PFSK-1 (cell line): ENCODE measurements around the gene TRPM2.

ENCODE experiments used
- FOXP2 ChIP-seq: optimal IDR thresholded peaks from 2 replicates; pipeline ENCODE3; 2011; ENCODE audit warnings: borderline replicate concordance, control low read depth, inconsistent platforms; ENCODE audit not compliant: insufficient read depth; ENCODE audit errors: extremely low read length, extremely low read depth
- POLR2AphosphoS5 ChIP-seq: IDR thresholded peaks from 2 replicates; pipeline ENCODE4 v1.6.1; 2012; ENCODE audit warnings: low read depth, mild to moderate bottlenecking, control low read depth, low read length, moderate library complexity
- REST ChIP-seq, 2 experiments: IDR thresholded peaks; 2 replicates each; pipeline versions ENCODE4 v1.6.1 to v1.8.0; 2011 to 2012; ENCODE audit warnings: low read depth in 2 of 2, low read length in 2 of 2, control low read depth in 1 of 2, inconsistent platforms in 1 of 2, mild to moderate bottlenecking in 1 of 2, moderate library complexity in 1 of 2; ENCODE audit not compliant: insufficient read depth in 1 of 2
- SIN3A ChIP-seq: IDR thresholded peaks from 2 replicates; pipeline ENCODE4 v1.6.1; 2012; ENCODE audit warnings: mild to moderate bottlenecking, low read length, moderate library complexity, borderline replicate concordance; ENCODE audit not compliant: insufficient read depth
- TAF1 ChIP-seq: IDR thresholded peaks from 2 replicates; pipeline ENCODE4 v1.6.1; 2012; ENCODE audit warnings: low read length, control low read depth, borderline replicate concordance; ENCODE audit not compliant: insufficient read depth

Gene TRPM2

GRCh38 chr21:44400791-44401385, 47.5 kb downstream of the TRPM2 start:
- no peak for TF ChIP-seq TAF1
- TF ChIP-seq POLR2AphosphoS5, result no peak
- TF ChIP-seq FOXP2, result no peak
- TF ChIP-seq REST (IDR thresholded peaks at IDR 0.05; ENCODE audit: insufficient read depth in 1 of 2, low read depth in 2 of 2, low read length in 2 of 2), result no peak
- TF ChIP-seq SIN3A, result no peak

- TF ChIP-seq POLR2AphosphoS5 (no peak), REST (IDR thresholded peaks at IDR 0.05; ENCODE audit: insufficient read depth in 1 of 2, low read depth in 2 of 2, low read length in 2 of 2) (no peak), FOXP2 (no peak), TAF1 (no peak), SIN3A (no peak)
These were observed 48.2 kb downstream of the TRPM2 start for GRCh38 chr21:44401386-44402160.

GRCh38 chr21:44402323-44403105, 49.1 kb downstream of the TRPM2 start:
- TF ChIP-seq TAF1 (no peak), POLR2AphosphoS5 (no peak), FOXP2 (no peak), SIN3A (no peak), REST (IDR thresholded peaks at IDR 0.05; ENCODE audit: insufficient read depth in 1 of 2, low read depth in 2 of 2, low read length in 2 of 2) (no peak)

GRCh38 chr21:44403106-44404020, 49.9 kb downstream of the TRPM2 start:
- TF ChIP-seq TAF1, result no peak
- TF ChIP-seq REST (IDR thresholded peaks at IDR 0.05; ENCODE audit: insufficient read depth in 1 of 2, low read depth in 2 of 2, low read length in 2 of 2), result no peak
- TF ChIP-seq FOXP2, result no peak
- TF ChIP-seq SIN3A, result no peak
- TF ChIP-seq POLR2AphosphoS5, result no peak
